GM19351 (cell line): ENCODE data around the gene PAX6.

ENCODE experiments used
- ATAC-seq: cut with Tn5 transposase; IDR thresholded peaks from one replicate; pipeline ENCODE4 v1.9.1; 2021; ENCODE audit warnings: mild to moderate bottlenecking, moderate library complexity; ENCODE audit not compliant: unreplicated experiment

Gene PAX6

GRCh38 chr11:31809541-31809856, 1.6 kb downstream of the PAX6 start:
- no peak for ATAC-seq

- ATAC-seq, result no peak
These were observed 2.2 kb downstream of the PAX6 start for GRCh38 chr11:31808721-31809540.

- ATAC-seq, result no peak
These were observed 3.1 kb downstream of the PAX6 start for GRCh38 chr11:31807799-31808667.

- ATAC-seq, result no peak
These were observed 4.0 kb downstream of the PAX6 start for GRCh38 chr11:31806928-31807798.

- no peak for ATAC-seq
These were observed 4.8 kb downstream of the PAX6 start for GRCh38 chr11:31806186-31806927.

- ATAC-seq, result no peak
These were observed 5.4 kb downstream of the PAX6 start for GRCh38 chr11:31805629-31806185.

GRCh38 chr11:31805037-31805628, 6.0 kb downstream of the PAX6 start:
- ATAC-seq, result no peak

GRCh38 chr11:31804312-31805036, 6.6 kb downstream of the PAX6 start:
- ATAC-seq, result no peak

- ATAC-seq, result no peak
These were observed 7.3 kb downstream of the PAX6 start for GRCh38 chr11:31803813-31804311.

- ATAC-seq, result no peak
These were observed 7.9 kb downstream of the PAX6 start for GRCh38 chr11:31802990-31803812.

GRCh38 chr11:31802609-31802989, 8.5 kb downstream of the PAX6 start:
- ATAC-seq, result no peak

- ATAC-seq, result no peak
These were observed 9.0 kb downstream of the PAX6 start for GRCh38 chr11:31802000-31802551.

- no peak for ATAC-seq
These were observed 9.8 kb downstream of the PAX6 start for GRCh38 chr11:31801298-31801702.

GRCh38 chr11:31800398-31801265, 10.5 kb downstream of the PAX6 start:
- no peak for ATAC-seq

GRCh38 chr11:31799435-31800397, 11.4 kb downstream of the PAX6 start:
- no peak for ATAC-seq
